GM19240 (cell line): Measurements from ENCODE around the gene IFT81.
"Not testable (repeated sequence)": the region's sequence is repeated elsewhere in the genome, so short reads cannot be mapped to it uniquely, and the experiment has no call there.

ENCODE experiments used
- DNase-seq: peaks from one replicate; pipeline ENCODE4 v3.0.0; 2011; ENCODE audit warnings: low spot score; ENCODE audit not compliant: insufficient read length

IFT81 gene, protein sequence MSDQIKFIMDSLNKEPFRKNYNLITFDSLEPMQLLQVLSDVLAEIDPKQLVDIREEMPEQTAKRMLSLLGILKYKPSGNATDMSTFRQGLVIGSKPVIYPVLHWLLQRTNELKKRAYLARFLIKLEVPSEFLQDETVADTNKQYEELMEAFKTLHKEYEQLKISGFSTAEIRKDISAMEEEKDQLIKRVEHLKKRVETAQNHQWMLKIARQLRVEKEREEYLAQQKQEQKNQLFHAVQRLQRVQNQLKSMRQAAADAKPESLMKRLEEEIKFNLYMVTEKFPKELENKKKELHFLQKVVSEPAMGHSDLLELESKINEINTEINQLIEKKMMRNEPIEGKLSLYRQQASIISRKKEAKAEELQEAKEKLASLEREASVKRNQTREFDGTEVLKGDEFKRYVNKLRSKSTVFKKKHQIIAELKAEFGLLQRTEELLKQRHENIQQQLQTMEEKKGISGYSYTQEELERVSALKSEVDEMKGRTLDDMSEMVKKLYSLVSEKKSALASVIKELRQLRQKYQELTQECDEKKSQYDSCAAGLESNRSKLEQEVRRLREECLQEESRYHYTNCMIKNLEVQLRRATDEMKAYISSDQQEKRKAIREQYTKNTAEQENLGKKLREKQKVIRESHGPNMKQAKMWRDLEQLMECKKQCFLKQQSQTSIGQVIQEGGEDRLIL

DNA sequence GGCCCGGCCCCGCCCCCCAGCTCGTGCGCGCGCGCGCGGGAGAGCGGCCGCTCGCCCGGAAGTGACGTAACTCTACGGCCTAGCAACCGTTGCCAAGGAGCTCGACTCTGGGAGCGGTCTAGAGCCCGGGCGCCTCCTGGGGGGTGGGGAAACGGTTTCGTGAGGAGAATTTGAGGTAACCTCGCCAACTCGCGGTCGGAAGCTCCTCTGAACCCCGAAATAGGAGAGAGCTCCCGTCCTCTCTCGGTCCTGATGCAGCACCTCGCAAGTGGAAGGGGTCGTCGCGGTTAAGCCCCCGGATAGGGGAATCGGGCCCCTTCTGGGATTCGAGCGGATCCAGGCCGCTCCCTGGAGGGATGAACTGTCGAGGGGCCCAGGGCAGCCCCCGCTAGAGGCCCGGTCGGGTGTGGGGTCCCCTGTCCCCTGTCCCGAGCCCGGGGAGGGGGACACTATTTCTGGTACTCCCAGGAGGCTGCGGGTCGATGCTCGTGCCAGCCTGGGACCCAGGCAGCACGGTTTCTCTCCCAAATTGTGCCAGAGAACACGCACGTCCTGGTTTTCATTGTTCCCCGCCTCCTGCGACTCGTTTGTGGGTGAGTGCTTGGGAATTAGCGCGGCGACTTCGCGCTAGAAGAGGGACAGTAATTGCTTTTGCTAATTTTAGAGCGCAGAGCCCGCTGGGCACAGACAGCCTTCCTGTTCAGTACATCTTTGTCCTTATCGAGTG lies at the start of gene IFT81:
Gene IFT81 (plus strand): TSS at position 89 of the 727 bp plus-strand sequence. CDS start 3,024 bp downstream, outside the sequence.
- peak; percentile 92 for DNase-seq

DNA sequence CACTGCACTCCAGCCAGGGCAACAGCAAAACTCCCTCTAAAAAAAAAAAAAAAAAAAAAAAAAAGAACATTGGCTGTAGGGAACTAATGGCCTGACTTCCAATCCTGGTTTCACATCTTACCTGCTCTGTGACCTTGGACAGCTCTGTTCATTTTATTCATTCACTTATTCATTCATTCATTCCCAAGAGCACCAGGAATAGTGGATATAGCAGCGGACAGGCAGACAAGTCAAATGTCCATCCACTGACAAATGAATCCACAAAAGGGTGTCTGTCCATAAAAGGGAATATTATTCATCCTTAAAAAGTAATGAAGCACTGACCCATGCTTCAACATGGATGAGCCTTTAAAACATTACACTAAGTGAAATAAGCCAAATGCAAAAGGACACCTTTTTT lies 48.3 kb upstream of the IFT81 start:
- DNase-seq, result no peak

DNA sequence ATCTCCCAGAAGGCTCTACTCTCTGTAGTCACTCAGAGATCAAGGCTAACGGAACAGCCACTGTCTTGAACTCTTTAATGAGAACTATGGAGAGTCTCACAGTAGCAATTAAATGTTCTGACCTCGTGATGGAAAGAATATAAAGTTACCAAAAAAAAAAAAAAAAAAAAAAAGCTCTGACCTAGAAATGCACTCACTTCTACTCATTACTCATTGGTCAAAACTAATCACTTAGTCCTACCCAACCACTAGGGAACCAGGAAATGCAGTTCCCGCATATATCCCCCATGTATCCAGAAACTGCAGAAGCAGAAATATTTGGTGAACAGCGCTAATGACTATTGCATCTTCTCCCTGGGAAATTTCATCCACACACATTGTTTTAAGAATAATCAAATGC lies 46.4 kb upstream of the IFT81 start:
- no peak for DNase-seq

- DNase-seq, result peak; percentile 61
Observed at GRCh38 chr12:110079477-110080400, 44.4 kb upstream of the IFT81 start.

GRCh38 chr12:110080410-110080809 lies 43.7 kb upstream of the IFT81 start:
- no peak for DNase-seq

- DNase-seq, result no peak
Observed at GRCh38 chr12:110084314-110085015, 39.7 kb upstream of the IFT81 start.

GRCh38 chr12:110088216-110088615 lies 35.9 kb upstream of the IFT81 start:
- not testable (repeated sequence) for DNase-seq

- DNase-seq, result no peak
Observed at GRCh38 chr12:110088936-110089335, 35.2 kb upstream of the IFT81 start.

DNA sequence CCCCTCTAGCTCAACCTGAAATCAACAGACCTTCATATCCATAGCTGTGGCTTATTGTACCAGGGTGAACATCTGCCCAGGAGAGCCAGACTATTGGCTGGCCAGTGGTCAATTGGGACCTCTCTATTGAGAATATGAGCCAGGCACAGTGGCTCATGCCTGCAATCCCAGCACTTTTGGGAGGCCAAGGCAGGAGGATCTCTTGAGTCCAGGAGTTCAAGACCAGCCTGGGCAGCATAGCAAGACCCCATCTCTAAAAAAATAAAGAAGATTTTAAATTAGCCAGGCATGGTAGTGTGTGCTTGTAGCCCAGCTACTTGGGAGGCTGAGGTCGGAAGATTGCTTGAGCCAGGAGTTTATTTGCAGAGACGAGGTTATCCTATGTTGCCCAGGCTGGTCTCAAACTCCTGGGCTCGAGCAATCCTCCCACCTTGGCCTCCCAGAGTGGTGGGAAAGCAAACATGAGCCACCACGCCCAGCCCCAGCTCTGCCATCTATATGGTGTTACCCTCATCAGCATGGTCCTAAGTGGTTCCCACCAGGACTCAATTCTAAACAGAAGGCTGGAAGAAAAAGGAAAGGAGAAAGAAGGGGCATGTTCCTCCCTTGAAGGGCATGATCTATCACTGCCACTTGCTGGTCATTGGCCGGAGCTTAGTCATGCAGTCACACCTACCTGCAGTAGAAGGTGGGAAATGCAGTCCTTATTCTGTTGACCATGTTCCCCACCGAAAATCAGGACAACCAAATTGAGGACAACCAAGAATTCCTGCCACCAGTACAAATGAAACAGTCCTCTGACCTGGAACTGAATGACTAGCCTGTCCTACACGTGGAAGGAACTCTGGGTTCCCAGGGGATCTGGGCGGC lies 33.7 kb upstream of the IFT81 start:
- no peak for DNase-seq

GRCh38 chr12:110091136-110091711 lies 32.9 kb upstream of the IFT81 start:
- DNase-seq, result no peak

DNA sequence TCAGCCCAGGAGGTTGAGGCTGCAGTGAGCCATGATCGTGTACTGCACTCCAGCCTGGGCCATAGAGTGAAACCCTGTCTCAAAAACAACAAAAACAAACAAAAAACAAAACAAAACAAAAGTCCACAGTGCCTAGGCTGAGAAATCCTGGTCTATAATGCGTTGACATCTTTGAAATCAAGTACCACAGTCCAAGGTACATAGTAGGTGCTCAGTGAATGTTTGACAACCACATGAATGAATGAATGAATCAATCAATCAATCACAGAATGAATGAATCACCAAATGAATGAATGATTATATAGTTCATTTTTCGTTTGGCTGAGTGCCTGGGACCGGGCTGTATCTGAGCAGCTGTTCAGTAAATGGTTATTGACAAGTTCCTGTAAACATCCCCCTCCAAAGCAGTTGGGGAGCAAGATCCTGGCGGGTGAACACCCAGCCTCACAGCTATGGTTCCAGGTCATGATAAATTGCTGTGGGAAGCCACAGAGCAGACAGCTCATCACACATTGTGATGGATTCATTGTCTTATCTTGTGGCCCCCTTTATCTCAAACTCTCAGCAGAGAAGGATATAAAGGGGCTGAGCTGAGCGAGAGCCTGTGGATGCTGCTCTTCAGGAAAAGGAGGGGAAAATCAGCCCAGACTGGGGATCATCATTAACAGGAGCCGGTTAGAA lies 30.4 kb upstream of the IFT81 start:
- DNase-seq, result no peak

- DNase-seq, result peak; percentile 53
Observed at GRCh38 chr12:110100315-110100970, 23.7 kb upstream of the IFT81 start.

DNA sequence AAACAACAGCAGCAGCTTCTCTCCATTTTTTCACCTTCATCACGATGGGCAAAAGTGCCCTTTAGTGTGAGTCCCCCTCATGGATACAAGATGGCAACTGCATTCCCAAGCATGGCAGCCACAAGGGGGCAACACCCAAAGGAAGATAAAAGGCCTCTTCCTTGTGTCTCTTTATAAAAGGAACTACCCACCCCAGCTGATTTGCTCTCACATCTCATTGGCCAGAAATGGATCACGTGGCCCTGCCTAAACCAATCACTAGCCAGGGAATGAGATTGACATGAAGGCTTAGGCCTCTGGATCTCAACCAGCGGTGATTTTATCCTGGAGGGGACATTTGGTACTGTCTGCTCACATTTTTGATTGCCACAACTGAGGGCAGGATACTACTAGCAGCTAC lies 21.9 kb upstream of the IFT81 start:
- no peak for DNase-seq

- DNase-seq, result no peak
Observed at GRCh38 chr12:110104188-110105094, 19.7 kb upstream of the IFT81 start.

DNA sequence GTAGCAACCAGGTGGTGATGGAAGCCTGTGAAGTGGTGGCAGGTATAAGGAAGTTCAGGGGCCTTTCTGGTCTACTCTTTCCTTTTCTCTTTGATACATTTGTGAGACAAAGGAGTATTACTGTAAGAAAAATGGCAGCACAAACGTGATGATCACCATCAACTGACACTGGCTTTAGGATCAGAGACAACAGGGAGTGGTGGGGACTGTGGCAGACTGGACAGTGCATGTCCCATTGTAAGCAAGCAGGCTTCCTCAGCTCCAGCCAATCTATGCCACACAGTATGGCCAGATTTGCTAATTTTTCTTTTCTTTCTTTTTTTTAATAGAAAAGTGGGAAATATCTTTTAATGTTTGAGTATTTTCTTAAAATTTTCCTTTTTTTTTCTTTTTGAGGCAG lies 19.0 kb upstream of the IFT81 start:
- DNase-seq, result no peak

GRCh38 chr12:110105986-110106385 lies 18.2 kb upstream of the IFT81 start:
- DNase-seq, result no peak
